ENCODE results near the gene PIGQ. TPM values are rescaled to one million over a fixed set of nuclear protein-coding genes. Genes with fewer than 3 reads are reported as not detected.
A peak's percentile ranks its signal among the peaks of the same experiment; 100 is the strongest.

PIGQ gene
- total and polyA plus RNA-seq, 12 donors: 13.7 to 43.7 (median 20.2) TPM

- Histone ChIP-seq H3K9me3 (no peaks in the 10 kb centered on the region), H3K36me3 (no peaks in the 10 kb centered on the region), H3K4me3 (no peak overlapping the region), H3K27ac (no peak overlapping the region), H3K4me1 (peaks cover 18 to 37% (median 31%) of the 10 kb centered on the region in 9 donors), H3K27me3 (peaks cover 5 to 54% (median 40%) of the 10 kb centered on the region in 7 donors)
- intact Hi-C loops (cut with DNase I): no loop called here
- no peak for ATAC-seq
- no peak for TF ChIP-seq CTCF (IDR thresholded peaks at IDR 0.05)
- DNase-seq: no peak
- WGBS, 2 donors: 87 to 89% methylated on average over 30 of the region's 30 CpGs
Measured at GRCh38 chr16:563072-563644, 6.6 kb upstream of the PIGQ start.

- Histone ChIP-seq H3K4me3 (no peak overlapping the region), H3K9me3 (no peaks in the 10 kb centered on the region), H3K27me3 (peaks cover 0 to 38% (median 23%) of the 10 kb centered on the region in 7 donors), H3K27ac (no peak overlapping the region), H3K36me3 (no peaks in the 10 kb centered on the region), H3K4me1 (peaks cover 18 to 42% (median 37%) of the 10 kb centered on the region in 9 donors)
- intact Hi-C loops (cut with DNase I): loop anchor here in 1 of 10 donors (5.0 kb wide), 1 partner anchor 38 kb away; the partner anchor contains the start of gene CAPN15
- DNase-seq: no peak
- no peak for ATAC-seq
- no peak for TF ChIP-seq CTCF (IDR thresholded peaks at IDR 0.05)
- 88 to 93% methylated on average over 40 to 42 of the region's 42 CpGs for WGBS, 2 donors
Measured at GRCh38 chr16:564690-565418, 4.9 kb upstream of the PIGQ start.

GRCh38 chr16:565419-566330 is 4.1 kb upstream of the PIGQ start:
- Histone ChIP-seq H3K4me1 (peaks cover 18 to 48% (median 41%) of the 10 kb centered on the region in 9 donors), H3K36me3 (no peaks in the 10 kb centered on the region), H3K27me3 (peaks cover 0 to 32% (median 18%) of the 10 kb centered on the region in 7 donors), H3K27ac (peak overlapping the region in 1 of 10 donors; percentile 73), H3K4me3 (peak overlapping the region in 1 of 10 donors; percentile 48), H3K9me3 (no peaks in the 10 kb centered on the region)
- DNase-seq (no peak), ATAC-seq (no peak)
- intact Hi-C loops (cut with DNase I): loop anchor here in 1 of 10 donors (5.0 kb wide), 1 partner anchor 38 kb away; the partner anchor contains the start of gene CAPN15
- no peak for TF ChIP-seq CTCF (IDR thresholded peaks at IDR 0.05)
- 47 to 48% methylated on average over 35 of the region's 35 CpGs for WGBS, 2 donors
